HG02623 (cell line): Measurements from ENCODE around the gene SEC14L6.

Experiments used
- ATAC-seq: cut with Tn5 transposase; IDR thresholded peaks from one replicate; pipeline ENCODE4 v1.9.1; 2021; ENCODE audit warnings: moderate library complexity; ENCODE audit not compliant: unreplicated experiment

Gene SEC14L6

DNA sequence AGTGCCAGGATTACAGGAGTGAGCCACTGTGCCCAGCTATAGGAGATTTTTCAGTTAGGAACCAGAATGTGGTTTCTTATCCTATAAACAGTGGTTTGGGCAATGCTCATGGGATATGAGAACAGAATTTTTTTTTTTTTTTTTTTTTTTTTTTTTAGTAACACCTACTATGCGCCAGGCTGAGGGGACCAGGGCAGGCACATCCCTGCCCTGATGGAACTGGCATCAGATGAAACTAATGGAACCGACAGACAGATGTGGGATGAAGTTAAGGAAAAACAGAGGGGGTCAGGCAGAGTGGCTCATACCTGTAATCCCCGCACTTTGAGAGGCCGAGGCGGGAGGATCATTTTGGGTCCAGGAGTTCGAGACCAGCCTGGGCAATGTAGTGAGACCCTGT lies 45.9 kb downstream of the SEC14L6 start:
- ATAC-seq: no peak

DNA sequence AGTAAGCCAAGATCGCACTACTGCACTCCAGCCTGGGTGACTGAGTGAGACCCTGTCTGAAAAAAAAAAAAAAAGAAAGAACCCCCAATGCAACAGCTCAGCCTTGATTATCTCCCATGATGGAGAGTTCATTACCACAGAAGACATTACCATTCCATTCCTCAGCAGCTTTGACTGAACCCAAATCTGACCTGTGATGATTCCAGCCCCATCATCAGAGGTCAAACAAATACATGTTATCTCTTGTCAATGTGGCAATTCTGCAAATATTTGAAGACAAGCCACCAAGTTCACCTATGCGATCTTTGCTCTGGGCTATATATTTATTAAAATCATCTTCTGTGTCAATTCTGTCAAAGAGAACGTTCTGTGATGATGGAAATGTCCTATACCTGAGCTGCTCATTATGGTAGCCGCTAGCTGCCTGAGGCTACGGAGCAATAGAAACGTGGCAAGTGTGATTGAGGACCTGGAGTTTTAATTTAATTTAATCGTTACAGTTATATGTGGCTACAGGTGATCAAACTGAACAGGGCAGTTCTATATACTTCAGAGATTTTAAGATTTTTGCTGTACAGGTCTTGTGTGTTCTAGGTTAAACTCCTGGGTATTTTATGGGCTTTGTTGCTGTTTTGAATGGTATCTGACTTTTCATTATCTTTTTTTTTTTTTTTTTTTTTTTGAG lies 48.9 kb downstream of the SEC14L6 start:
- no peak for ATAC-seq

DNA sequence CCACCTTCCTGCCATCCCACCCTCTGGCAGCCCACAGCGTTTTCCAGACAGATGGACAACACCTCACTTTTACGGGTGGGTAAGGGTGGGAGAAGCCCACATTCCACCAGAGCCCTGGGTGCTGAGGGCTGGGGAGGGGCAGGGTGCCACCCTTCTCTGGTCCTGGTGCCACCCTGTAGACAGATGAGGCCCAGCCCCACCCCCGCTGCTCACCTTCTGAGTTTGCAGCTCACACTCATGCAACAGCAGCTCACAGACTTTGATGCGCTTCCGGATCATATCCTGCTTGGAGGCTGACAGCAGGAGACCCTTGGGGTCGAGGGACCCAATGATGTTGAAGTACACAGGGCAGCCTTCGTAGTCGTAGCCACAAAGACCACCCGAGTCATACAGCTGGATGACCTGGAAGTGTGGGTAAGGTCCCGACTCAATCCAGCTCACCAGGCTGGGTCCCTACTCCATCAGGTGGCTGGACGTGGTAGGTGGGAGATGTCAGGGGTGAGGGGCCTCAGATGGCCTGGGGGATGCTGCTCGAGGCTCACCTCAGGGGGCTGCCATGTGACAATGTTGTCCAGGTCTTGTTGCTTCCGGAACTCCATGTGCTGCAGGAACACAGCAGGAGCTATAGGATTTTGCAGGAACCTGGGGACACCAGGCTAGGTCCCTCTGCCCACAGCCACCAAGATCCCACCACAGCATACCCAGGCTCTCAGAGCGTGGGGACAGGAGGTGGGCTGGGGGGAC lies 51.3 kb downstream of the SEC14L6 start:
- no peak for ATAC-seq

DNA sequence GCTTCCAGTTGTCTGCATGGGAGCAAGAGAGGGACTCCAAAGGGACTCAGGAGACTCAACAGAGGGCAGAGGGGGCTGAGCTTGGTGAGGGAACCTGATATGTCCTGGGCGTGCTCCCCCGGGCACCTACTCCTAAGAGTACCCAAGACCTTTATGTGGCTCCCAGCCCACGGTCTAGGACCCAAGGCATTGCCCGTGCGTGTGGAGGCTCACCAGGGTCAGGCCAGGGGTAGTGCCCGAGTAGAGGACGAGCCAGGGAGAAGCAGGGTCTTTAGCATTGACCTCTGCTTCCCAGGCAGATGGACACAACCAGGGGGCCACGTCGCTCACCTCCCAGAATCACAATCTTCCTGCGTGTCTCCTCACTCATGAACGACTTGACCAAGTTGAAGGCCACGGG lies 54.4 kb downstream of the SEC14L6 start:
- no peak for ATAC-seq

DNA sequence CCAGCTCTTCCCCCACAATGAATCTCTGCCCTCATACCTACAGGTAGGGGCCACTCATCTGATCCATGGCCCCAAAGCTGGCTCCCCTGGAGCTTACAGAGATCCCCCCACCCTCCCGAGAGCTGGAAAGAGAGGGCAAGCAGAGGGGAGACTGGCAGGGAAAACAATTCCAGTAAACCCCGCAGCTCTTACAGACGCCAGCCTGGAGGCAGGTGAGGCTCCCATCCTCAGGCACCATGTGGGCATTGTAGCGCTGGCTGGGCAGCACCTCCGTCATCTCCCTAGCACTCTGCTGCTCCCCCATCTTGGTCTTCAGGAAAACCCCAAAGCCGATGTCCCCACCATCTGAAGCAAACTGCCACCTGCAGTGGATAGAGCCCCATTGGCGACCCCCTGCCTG lies 55.2 kb downstream of the SEC14L6 start:
- ATAC-seq: no peak

DNA sequence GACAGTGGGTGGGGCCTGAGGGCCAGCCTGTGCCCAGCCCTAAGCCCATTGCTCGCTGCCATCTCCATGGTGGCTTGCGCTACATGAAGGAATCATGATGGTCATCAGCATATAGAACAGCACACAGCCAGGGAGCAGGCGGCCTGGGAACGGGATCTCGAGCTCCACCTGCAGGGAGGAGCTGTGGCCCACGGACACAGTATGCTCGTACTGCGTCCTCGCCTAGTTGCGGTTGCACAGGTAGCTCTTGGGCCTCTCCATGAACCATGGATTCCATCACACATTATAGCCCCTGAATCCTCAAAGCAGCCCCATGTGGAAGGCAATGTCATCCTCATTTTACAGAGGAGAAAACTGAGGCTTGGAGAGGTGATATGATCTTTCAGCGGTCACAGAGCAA lies 56.1 kb downstream of the SEC14L6 start:
- ATAC-seq: no peak

DNA sequence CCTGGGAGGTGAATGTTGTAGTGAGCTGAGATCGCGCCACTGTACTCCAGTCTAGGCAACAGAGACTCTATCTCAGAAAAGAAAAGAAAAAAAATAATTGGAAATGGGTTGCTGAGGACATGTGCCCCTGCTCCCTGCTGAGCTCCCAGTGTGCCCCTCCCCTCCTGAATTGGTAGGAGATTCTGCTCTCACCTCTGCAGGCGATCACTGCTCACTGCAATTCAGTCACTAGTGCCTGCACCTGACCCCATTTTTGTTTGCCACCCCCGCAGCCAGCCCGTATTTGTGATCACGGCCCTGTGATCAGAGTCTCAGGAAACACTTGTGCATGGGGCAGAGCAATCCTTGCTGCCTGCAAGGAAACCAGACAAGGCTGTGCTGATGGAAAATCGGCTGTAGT lies 58.4 kb downstream of the SEC14L6 start:
- no peak for ATAC-seq

DNA sequence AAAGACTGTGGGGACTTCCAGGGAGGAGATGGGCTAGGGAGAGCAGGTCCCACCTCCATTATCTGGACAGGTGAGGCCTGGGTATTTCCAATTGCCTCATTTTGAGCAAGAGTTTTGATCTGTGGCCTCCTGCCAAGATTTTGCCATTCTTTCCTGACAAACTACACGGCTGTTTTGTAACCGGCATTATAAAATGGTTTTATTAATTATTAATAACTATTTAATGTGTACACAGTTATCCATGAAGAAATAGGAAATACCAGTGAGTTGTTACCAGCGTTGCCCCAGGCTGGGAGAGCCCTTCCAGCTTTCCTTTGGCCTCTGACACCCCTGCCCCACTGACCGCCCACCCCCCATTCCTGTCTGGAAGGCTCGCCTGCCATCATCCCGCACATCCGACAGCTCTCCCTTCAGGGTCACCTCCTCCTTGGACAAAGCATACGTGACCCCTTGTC lies 59.9 kb downstream of the SEC14L6 start:
- ATAC-seq: no peak

DNA sequence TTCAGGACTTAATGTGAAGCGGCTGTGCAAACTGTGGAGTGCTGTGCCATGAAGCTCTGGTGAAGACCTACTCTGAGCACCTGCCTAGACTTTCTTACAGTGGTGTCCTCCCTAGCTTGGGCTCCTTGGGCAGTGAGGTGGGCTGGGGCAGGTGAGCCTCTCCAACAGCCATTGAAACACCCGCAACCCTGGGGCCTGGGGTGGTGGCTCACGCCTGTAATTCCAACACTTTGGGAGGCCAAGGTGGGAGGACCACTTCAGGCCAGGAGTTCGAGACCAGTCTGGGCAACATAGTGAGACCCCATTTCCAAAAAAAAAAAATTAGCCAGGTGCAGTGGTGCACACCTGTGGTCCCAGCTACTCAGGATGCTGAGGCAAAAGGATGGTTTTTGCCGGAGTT lies 60.4 kb downstream of the SEC14L6 start:
- no peak for ATAC-seq

DNA sequence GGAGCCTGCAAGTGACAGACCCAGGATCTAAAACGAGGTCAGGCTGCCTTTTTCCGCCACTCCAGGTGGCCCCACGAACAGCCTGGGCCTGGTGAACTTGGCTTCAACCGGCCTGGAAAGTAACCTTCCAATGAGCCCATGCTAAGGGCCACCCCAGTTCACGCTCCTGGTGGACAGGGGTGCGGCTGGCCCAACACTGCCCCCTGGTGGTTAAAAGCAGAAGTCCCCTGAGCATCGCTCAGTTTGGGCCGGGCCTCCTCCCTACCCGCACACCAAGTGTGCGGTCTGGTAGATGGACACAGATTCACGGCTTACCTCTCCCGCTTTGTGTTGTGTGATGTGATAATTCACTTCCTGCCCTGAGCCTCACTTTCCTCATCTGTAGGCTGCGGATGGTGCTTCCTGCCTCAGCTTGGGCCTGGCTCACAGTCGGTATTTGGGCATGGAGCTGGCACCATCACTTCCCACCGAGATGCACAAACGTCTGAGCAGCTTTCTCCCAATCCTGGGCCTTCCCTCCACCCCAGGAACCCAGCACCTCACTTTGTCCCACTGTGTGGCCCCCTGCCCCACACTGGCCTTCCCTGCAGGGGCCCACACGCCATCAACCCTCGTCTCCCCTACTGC lies 61.1 kb downstream of the SEC14L6 start:
- peak; percentile 72 for ATAC-seq

DNA sequence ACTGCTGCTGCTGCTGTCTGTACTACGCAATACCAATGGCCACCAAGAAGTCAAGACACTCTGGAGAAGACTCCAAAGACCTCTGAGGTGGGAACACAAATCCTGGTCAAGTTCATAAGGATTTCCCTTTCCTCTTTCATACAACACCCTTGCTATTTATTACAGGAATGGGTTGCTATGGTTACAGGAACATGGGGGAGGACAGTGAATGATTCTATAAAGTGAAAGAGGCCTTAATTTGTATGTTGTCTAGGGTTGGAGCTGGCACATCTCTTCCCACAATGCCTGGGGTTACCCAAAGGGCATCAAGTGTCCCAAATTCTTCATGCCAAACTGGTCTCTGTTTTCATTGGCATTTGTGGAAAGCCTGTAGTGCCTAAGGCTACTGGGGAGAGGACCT lies 63.4 kb downstream of the SEC14L6 start:
- no peak for ATAC-seq

DNA sequence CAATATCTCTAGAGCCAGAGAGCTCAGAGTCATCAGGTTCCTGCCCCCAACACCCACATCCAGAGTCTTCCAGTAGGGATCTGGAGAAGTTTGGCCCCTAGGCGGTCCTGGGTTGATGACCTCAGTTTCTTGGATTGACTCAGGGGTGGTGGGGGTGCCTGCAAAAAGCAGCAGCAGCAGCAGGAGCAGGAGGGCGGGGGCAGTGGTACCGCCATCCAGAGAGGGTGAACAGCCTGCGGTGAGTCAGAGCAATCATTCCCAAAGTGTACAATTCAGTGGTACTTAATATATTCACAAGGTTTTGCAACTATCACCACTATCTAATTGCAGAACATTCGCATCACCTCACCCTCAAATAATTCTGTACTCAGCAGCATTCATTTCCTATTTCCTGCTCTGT lies 64.8 kb downstream of the SEC14L6 start:
- ATAC-seq: no peak

DNA sequence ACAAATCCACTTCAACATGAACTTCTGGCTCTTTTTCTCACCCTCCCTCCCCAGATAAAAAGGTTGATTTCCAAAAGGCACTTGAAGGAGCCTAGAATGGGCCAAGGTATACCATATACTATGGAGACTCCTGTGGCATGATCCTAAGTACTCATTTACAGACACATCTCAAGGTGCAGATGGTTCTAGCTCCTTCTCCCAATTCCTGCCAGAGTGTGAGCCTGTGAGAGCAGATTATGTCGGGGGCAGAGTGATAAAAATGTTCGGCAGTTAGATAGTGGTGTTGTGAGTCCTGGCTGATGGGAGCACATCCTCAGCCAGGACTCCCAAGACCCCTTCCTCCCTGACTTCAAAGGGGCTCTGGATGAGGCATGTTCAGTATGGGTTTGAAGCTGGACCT lies 66.6 kb downstream of the SEC14L6 start:
- ATAC-seq: no peak

DNA sequence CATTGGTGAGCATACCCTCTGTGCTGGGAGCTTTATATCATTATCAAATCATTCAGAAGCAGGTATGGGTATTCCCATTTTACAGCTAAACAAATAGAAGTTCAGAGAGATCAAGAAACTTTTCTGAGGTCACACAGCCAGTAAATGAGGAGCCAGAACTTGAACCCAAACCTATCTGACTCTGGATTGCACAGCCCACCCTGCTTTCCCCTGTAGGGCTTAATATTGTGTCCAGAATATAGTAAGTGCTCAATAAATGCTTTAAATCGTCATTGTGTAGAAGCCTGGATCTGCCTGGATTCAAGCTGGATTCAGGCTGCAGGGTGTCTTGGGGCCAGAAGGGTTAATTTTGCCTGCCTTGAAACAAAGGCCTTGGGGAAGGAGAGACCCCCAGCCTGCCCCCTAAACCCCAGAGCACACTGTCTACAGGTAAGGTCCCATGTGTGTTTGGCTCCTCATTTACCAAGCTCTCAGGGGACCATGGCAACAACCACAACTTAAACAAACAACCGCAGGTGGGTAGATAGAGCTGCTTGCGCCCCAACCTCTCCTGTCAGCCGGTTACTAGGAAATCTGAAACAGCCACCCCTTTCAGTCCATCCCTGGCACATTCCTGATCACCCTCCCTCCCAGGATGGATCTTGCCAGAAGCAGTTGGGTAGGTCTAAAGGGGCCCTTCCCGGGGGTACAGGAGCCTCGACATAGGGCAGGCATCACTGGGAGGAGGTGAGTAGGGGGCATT lies 71.7 kb downstream of the SEC14L6 start:
- no peak for ATAC-seq

DNA sequence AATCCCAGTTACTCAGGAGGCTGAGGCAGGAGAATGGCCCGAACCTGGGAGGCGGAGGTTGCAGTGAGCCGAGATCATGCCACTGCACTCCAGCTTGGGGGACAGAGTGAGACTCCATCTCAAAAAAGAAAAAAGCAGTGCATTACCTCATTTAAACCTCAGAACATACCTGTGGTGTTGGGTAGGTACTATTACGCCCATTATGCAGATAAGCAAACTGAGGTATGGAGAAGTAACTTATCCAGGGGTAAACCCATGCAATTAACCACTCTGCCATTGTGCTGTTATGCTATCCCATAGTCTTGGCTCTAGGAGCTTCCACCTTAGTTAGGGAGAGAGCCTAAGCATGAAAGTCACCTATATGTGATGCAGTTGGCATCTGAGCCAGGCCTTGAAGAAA lies 72.4 kb downstream of the SEC14L6 start:
- no peak for ATAC-seq

DNA sequence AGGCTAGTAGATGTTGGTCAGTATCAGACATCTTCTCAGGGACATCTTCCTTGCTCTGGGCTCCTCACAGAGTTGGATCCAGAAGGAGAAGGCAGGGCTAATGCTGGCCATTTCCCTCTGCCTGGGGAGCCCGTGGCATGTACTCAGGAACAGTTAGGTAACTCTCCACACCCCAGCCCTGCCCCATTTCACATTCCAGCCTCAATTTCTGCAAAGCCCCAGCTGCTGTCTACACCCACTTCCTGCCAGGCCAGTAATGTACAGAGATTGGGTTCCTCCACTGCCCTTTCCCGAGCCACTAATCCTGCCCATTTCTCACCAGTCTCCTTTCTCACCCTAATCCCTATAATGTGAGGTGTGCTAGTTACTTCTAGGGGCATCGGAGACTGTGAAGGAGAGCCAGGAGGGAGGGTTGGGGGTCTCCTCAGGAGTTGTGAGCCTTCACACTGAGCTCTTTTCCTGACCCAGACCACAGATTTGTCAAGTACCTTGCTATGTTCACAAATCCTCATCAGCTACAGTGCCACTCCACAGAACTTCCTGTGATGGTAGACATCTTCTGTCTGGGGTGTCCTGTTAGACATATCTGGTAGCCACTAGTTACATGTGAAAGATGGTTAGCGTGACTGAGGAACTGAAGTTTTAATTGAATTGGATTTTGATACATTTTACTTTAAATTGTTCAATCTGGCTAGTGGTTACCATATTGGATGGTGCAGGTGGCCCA lies 73.4 kb downstream of the SEC14L6 start:
- no peak for ATAC-seq
